ENCODE data around the gene NEU2. TPM values are rescaled to one million over a fixed set of nuclear protein-coding genes. Genes with fewer than 3 reads are reported as not detected.
"Not testable (repeated sequence)": the region's sequence is repeated elsewhere in the genome, so short reads cannot be mapped to it uniquely, and the experiment has no call there.

NEU2 gene
- total RNA-seq, 6 donors from 2014 or later: not detected

GRCh38 chr2:233047667-233048066, 15.2 kb downstream of the NEU2 start:
- Histone ChIP-seq H3K27ac (no peak overlapping the region), H3K9me3 (no peaks in the 10 kb centered on the region), H3K36me3 (no peaks in the 10 kb centered on the region), H3K27me3 (no peaks in the 10 kb centered on the region), H3K4me1 (peaks cover 0 to 7% (median 0%) of the 10 kb centered on the region in 4 donors), H3K4me3 (no peak overlapping the region)
- TF ChIP-seq CTCF (IDR thresholded peaks at IDR 0.05): no peak
- TF ChIP-seq POLR2AphosphoS5 (IDR thresholded peaks at IDR 0.05): no peak
- no peak for TF ChIP-seq POLR2A (IDR thresholded peaks at IDR 0.05)
- no peak for TF ChIP-seq EP300 (IDR thresholded peaks at IDR 0.05)
- ATAC-seq (ENCODE audit: low FRiP score in 2 of 2) (no peak), DNase-seq (no peak)
- 86 to 88% methylated on average over 9 of the region's 9 CpGs for WGBS, 2 donors

GRCh38 chr2:233048569-233049193, 16.2 kb downstream of the NEU2 start:
- Histone ChIP-seq H3K4me3 (no peak overlapping the region), H3K9me3 (no peaks in the 10 kb centered on the region), H3K27me3 (no peaks in the 10 kb centered on the region), H3K4me1 (peaks cover 0 to 7% (median under 1%) of the 10 kb centered on the region in 4 donors), H3K36me3 (no peaks in the 10 kb centered on the region), H3K27ac (no peak overlapping the region)
- 90 to 92% methylated on average over 10 of the region's 10 CpGs for WGBS, 2 donors
- no peak for DNase-seq
- no peak for ATAC-seq (ENCODE audit: low FRiP score in 2 of 2)
- TF ChIP-seq EP300 (IDR thresholded peaks at IDR 0.05) (no peak), POLR2A (IDR thresholded peaks at IDR 0.05) (no peak), POLR2AphosphoS5 (IDR thresholded peaks at IDR 0.05) (no peak), CTCF (IDR thresholded peaks at IDR 0.05) (no peak)

GRCh38 chr2:233049194-233049761, 16.8 kb downstream of the NEU2 start:
- WGBS, 2 donors: 53 to 63% methylated on average over 4 of the region's 4 CpGs
- H3K36me3 ChIP-seq: no peaks in the 10 kb centered on the region
- H3K4me3 ChIP-seq: no peak overlapping the region
- DNase-seq (no peak), ATAC-seq (ENCODE audit: low FRiP score in 2 of 2) (no peak)
- no peak for TF ChIP-seq POLR2A (IDR thresholded peaks at IDR 0.05)
- TF ChIP-seq EP300 (IDR thresholded peaks at IDR 0.05): no peak
- TF ChIP-seq POLR2AphosphoS5 (IDR thresholded peaks at IDR 0.05): no peak
- no peak for TF ChIP-seq CTCF (IDR thresholded peaks at IDR 0.05)
- no peaks in the 10 kb centered on the region for H3K27me3 ChIP-seq
- no peaks in the 10 kb centered on the region for H3K9me3 ChIP-seq
- H3K4me1 ChIP-seq: peaks cover 4 to 12% (median 6%) of the 10 kb centered on the region in 4 donors
- H3K27ac ChIP-seq: no peak overlapping the region

- Histone ChIP-seq H3K36me3 (no peaks in the 10 kb centered on the region), H3K9me3 (no peaks in the 10 kb centered on the region), H3K27me3 (no peaks in the 10 kb centered on the region), H3K4me1 (peaks cover 4 to 13% (median 7%) of the 10 kb centered on the region in 4 donors), H3K4me3 (no peak overlapping the region), H3K27ac (peak overlapping the region in 2 of 4 donors; percentile 23 to 46)
- 32 to 48% methylated on average over 24 of the region's 24 CpGs for WGBS, 2 donors
- no peak for TF ChIP-seq POLR2A (IDR thresholded peaks at IDR 0.05)
- TF ChIP-seq CTCF (IDR thresholded peaks at IDR 0.05): peak in 1 of 6 experiments; percentile 7
- peak; percentile 38 to 65 for TF ChIP-seq POLR2AphosphoS5 (IDR thresholded peaks at IDR 0.05)
- peak; percentile 67 to 81 for DNase-seq
- peak; percentile 74 to 80 for ATAC-seq (ENCODE audit: low FRiP score in 2 of 2)
Measured at GRCh38 chr2:233051241-233052149, 19.0 kb downstream of the NEU2 start.

- not testable (repeated sequence) for H3K9me3 ChIP-seq; H3K36me3 ChIP-seq; ATAC-seq (ENCODE audit: low FRiP score in 2 of 2); DNase-seq; H3K27me3 ChIP-seq; H3K4me3 ChIP-seq
- WGBS, 2 donors: 92 to 97% methylated on average over 4 of the region's 4 CpGs
- H3K4me1 ChIP-seq: peaks cover 4 to 13% (median 7%) of the 10 kb centered on the region in 4 donors
- peak overlapping the region in 1 of 4 donors; percentile 23 for H3K27ac ChIP-seq
Measured at GRCh38 chr2:233052517-233052916, 20.0 kb downstream of the NEU2 start.

All from upper lobe of left lung (tissue), 6 donors.